Cardiac septum (tissue), 1 donor: ENCODE results near the gene NLRC3. TPM values are rescaled to one million over a fixed set of nuclear protein-coding genes. Genes with fewer than 3 reads are reported as not detected.

ENCODE experiments used
- DNase-seq: peaks from one replicate; pipeline ENCODE4 v3.0.0-alpha.2; 2020; ENCODE audit warnings: low spot score
- intact Hi-C: fragments of 100-400 bp; cut with DNase I; formaldehyde crosslinking; loops from one replicate; pipeline ENCODE4 v1.14.0; 2022
- total RNA-seq: library from RNA; stranded (reverse); fragmentation: NEBNext Ultra II Directional; extraction: Animal tissue kit (Norgen Biotek cat#: 25700); gene quantifications from one replicate; pipeline ENCODE4 v1.2.1, GENCODE V29; 2021
- donor health status: DM: no; HTN: no; CAD: no.

NLRC3 gene
- total RNA-seq, 1 donor from 2014 or later = 0.67 TPM

GRCh38 chr16:3497771-3498170, 79.4 kb downstream of the NLRC3 start:
- no peak for DNase-seq
- intact Hi-C loops = no loop called here

GRCh38 chr16:3496386-3496785, 80.8 kb downstream of the NLRC3 start:
- no peak for DNase-seq
- intact Hi-C loops = no loop called here

- intact Hi-C loops = no loop called here
- DNase-seq = no peak
Observed at GRCh38 chr16:3495176-3495575, 82.0 kb downstream of the NLRC3 start, which contains the start of gene C16orf90. Gene C16orf90, minus strand, starts transcription at chr16:3495489. Its CDS starts 68 bp downstream, at chr16:3495421.

GRCh38 chr16:3494386-3494973, 82.7 kb downstream of the NLRC3 start:
- DNase-seq = no peak
- intact Hi-C loops = no loop called here

- no peak for DNase-seq
Observed at GRCh38 chr16:3492356-3492755, 84.8 kb downstream of the NLRC3 start.

GRCh38 chr16:3490911-3491629, 86.1 kb downstream of the NLRC3 start:
- no peak for DNase-seq
- intact Hi-C loops = no loop called here

More at GRCh38 chr16:3492356-3492755, 84.8 kb downstream of the NLRC3 start:
- intact Hi-C loops = no loop called here

Other genes with a start within 250 kb of the NLRC3 start
- gene OR2C1, start 221.5 kb downstream of the NLRC3 start, total RNA-seq = not detected
- gene ZSCAN32, start 176.4 kb downstream of the NLRC3 start, total RNA-seq = 7.2 TPM
- 9.2 TPM for gene ZNF174, start 176.2 kb downstream of the NLRC3 start, total RNA-seq
- 1.8 TPM for gene ZNF597, start 133.9 kb downstream of the NLRC3 start, total RNA-seq
- 25.5 TPM for gene NAA60, start 133.7 kb downstream of the NLRC3 start, total RNA-seq
- not detected for gene C16orf90, start 81.9 kb downstream of the NLRC3 start, total RNA-seq
- gene CLUAP1, start 76.4 kb downstream of the NLRC3 start, total RNA-seq = 15.3 TPM
- 2.7 TPM for gene SLX4, start 34.2 kb upstream of the NLRC3 start, total RNA-seq
- 6.9 TPM for gene DNASE1, start 77.3 kb upstream of the NLRC3 start, total RNA-seq
- gene TRAP1, start 140.1 kb upstream of the NLRC3 start, total RNA-seq = 78.6 TPM